ENCODE results near the gene TLL2.

The TLL2 gene

DNA sequence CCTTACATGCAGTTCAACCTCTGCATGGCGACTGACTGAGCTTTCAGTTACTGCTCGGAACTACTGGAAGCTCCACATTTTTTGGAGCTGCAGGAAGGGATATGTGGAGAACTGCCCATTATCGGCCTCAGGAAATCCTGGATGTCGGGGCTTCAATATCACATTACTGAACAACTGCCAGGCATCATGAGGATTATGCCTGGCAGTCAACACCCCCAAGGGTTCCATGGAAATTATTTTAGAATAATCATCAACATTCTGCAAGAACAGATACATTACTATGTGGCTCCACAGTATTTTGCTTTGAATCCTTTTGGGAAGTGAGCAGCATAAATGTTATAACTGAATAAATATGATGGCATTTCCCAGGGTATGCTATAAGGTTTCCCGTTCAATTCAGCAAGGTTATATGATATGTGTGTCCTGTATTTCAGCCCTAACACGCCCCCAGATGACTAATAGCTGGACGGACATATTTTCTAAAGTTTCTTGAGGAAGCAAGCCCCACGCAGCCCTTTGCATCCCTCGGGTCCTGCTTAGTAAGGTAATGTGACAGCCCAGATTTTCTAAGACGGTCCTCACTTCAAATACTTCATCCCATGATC, 101.9 kb downstream of the TLL2 start:
- Mint-ChIP-seq H3K27ac (no peak overlapping the region), H3K27me3 (peaks cover 28% of the 10 kb centered on the region), H3K9me3 (no peaks in the 10 kb centered on the region), H3K36me3 (ENCODE audit: low read depth) (no peaks in the 10 kb centered on the region), H3K4me3 (no peak overlapping the region), H3K4me1 (ENCODE audit: low read depth) (no peaks in the 10 kb centered on the region)

DNA sequence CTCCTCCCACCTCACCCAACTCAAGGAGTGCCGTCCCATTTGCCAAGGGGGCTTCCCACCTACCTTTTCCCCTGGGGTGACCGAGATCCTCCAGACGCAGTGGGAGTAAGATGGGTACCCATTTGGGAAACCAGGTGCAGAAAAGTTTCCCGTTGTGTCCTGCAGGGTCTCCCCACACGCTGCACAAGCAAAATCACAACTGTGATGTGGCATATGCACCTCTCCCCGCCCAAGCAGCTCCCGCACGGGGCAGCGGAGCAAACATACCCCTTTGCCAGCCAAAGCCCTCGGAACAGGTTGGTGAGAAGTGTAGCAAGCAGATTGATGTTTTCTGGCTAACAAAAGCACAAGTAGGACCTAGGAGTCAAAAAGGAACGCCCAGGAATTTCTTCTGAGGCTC, 103.4 kb downstream of the TLL2 start:
- peaks cover 34% of the 10 kb centered on the region for H3K27me3 Mint-ChIP-seq
- H3K4me1 Mint-ChIP-seq (ENCODE audit: low read depth), result no peaks in the 10 kb centered on the region
- no peaks in the 10 kb centered on the region for H3K9me3 Mint-ChIP-seq
- no peak overlapping the region for H3K27ac Mint-ChIP-seq
- H3K4me3 Mint-ChIP-seq, result no peak overlapping the region
- no peaks in the 10 kb centered on the region for H3K36me3 Mint-ChIP-seq (ENCODE audit: low read depth)

DNA sequence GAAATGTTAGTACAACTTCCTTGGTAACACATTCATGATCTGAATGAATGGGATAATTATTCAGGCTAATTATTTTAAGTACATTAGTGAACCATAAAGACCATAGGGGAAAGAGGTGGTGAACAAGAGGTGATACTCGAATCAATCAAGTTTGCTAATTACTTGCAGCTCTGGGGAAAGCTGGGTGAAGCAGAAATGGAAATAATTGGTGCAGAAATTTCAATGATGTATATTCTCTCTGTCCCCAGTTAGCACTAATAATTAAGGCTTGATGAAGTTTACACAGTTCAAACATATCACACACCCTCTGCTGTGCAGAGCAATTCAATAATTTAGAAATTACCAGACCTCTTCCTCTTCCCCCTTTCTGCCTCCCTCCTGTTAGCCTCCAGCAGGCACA, 105.5 kb downstream of the TLL2 start:
- H3K36me3 Mint-ChIP-seq (ENCODE audit: low read depth), result no peaks in the 10 kb centered on the region
- H3K4me1 Mint-ChIP-seq (ENCODE audit: low read depth), result no peaks in the 10 kb centered on the region
- H3K27ac Mint-ChIP-seq, result no peak overlapping the region
- no peak overlapping the region for H3K4me3 Mint-ChIP-seq
- H3K9me3 Mint-ChIP-seq, result no peaks in the 10 kb centered on the region
- peaks cover 34% of the 10 kb centered on the region for H3K27me3 Mint-ChIP-seq

DNA sequence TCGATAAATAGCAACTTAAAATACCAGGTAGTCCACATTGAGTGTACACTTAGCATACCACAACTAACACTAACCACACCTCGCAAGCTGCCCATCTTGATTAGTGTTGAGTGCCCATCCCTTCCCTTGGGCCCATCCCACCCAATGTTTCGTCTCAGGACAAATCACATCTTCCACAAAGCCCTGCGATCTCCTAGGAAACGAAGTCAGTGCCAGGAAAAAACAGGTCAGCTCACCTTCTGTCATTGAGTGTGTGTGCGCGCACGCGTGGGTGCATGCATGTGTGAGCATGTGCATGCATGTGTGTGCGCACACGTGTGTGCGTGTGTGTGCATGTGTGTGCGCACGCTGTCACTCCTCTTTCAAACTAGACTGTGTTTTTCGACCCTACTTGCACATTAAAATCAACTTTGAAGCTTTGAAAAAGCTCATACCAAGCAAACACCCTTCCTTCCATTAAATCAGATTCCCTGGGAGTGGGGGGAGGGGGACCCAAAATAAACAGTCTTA, 106.1 kb downstream of the TLL2 start:
- Mint-ChIP-seq H3K36me3 (ENCODE audit: low read depth) (no peaks in the 10 kb centered on the region), H3K9me3 (no peaks in the 10 kb centered on the region), H3K27me3 (peaks cover 36% of the 10 kb centered on the region), H3K4me1 (ENCODE audit: low read depth) (no peaks in the 10 kb centered on the region), H3K27ac (no peak overlapping the region), H3K4me3 (no peak overlapping the region)

DNA sequence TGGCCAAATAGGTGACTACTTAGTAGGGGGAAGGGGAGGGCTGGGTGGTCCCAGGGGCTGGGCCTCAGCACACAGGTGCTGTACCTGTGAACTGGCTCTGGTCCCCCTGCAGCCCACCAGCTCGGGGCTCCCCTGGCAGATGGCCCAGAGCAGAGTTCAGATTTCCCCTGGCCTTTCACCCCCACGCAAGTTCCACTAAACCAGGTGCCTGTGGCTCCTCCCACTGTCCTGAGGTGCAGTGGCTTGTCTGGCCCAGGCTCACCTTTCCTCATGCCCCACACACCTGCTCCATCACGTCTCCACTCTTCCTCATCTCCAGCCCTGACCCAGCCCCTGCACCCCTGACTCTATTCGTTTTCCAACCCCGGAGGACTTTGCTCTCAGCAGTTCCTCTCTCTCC, 107.6 kb downstream of the TLL2 start:
- H3K9me3 Mint-ChIP-seq, result no peaks in the 10 kb centered on the region
- H3K27ac Mint-ChIP-seq, result no peak overlapping the region
- no peak overlapping the region for H3K4me3 Mint-ChIP-seq
- peaks cover 32% of the 10 kb centered on the region for H3K27me3 Mint-ChIP-seq
- no peaks in the 10 kb centered on the region for H3K4me1 Mint-ChIP-seq (ENCODE audit: low read depth)
- no peaks in the 10 kb centered on the region for H3K36me3 Mint-ChIP-seq (ENCODE audit: low read depth)

DNA sequence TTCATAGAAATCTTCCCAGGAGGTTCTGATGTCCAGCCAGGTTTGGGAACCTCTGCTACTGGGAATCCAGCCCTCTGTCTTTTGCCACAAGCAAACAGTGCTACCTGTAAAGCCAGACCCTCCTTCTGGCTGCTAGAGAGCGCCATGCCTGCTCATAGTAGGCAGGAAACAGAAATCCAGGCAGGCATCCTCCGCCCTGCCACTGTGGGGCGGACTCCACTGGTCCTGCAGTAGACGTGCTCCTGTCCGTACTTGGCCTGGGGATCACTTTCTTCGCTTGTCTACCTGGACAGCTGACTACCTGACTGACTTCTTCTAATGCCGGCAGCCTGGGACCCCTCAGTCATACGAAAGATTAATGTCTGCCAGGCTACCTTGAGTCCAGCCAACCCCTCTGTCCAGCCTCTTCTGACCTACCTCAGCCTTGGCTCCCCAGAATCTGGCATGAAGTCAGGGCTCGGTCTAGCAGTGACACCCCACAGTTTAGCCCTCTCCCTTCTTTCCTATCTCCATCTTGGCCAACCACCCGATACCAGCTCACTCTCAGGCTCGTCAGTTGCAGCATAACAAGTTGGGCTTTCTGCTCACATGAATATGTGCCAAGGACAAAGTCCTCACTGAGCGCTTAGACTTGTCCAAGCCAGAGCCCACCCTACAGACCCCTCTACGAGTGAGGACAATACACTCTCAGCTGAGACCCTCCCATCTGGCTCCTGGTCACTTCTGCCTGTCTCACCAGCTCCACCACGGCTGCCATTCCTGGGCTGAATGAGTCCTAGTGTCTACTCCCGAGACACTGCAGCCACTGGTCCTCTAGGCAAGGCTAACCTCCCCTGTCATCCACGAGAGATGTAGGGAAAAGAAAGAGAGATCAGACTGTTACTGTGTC, 111.1 kb downstream of the TLL2 start:
- H3K4me3 Mint-ChIP-seq, result no peak overlapping the region
- no peaks in the 10 kb centered on the region for H3K4me1 Mint-ChIP-seq (ENCODE audit: low read depth)
- no peaks in the 10 kb centered on the region for H3K9me3 Mint-ChIP-seq
- H3K36me3 Mint-ChIP-seq (ENCODE audit: low read depth), result no peaks in the 10 kb centered on the region
- peaks cover 25% of the 10 kb centered on the region for H3K27me3 Mint-ChIP-seq
- no peak overlapping the region for H3K27ac Mint-ChIP-seq

DNA sequence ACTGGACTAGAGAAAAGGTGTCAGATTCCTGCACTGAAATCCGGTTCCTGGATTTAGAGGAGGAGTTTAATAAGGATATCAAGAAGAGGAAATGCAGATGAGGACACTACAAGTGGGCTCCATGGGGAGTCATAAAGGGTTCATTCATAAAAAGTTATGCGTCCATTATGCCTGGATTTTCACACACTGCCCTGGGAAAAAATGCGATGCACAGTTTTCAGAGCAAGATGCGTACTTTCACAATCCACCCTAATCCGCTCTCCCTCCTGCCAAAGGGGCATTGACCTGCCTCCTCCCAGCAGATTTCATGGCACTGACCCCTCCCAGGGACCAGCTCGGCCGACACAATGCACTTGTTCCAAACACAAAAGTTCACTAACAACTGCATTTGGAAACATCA, 112.7 kb downstream of the TLL2 start:
- Mint-ChIP-seq H3K9me3 (no peaks in the 10 kb centered on the region), H3K4me3 (no peak overlapping the region), H3K36me3 (ENCODE audit: low read depth) (no peaks in the 10 kb centered on the region), H3K4me1 (ENCODE audit: low read depth) (no peaks in the 10 kb centered on the region), H3K27me3 (peaks cover 17% of the 10 kb centered on the region), H3K27ac (no peak overlapping the region)

DNA sequence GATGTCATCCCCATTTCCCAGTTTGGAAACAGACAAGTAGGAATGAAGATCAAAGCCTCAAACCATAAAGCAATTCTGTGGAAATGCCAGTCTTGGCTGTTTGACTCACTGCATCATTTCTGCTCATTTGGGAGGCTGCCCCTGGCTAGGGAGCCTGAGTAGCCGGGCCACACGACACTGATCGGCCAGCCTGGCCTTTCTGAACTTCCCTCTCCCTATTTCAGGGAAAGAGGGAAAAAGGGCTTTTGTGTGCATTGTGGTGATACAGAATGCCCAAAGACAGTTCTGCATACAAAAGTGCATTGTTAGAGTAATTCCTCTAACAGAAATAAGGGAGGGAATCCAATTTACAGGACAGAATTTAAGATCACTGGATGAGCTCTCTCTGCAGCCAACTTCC, 113.3 kb downstream of the TLL2 start:
- no peaks in the 10 kb centered on the region for H3K4me1 Mint-ChIP-seq (ENCODE audit: low read depth)
- H3K36me3 Mint-ChIP-seq (ENCODE audit: low read depth), result no peaks in the 10 kb centered on the region
- H3K27ac Mint-ChIP-seq, result no peak overlapping the region
- H3K9me3 Mint-ChIP-seq, result no peaks in the 10 kb centered on the region
- peaks cover 17% of the 10 kb centered on the region for H3K27me3 Mint-ChIP-seq
- no peak overlapping the region for H3K4me3 Mint-ChIP-seq

DNA sequence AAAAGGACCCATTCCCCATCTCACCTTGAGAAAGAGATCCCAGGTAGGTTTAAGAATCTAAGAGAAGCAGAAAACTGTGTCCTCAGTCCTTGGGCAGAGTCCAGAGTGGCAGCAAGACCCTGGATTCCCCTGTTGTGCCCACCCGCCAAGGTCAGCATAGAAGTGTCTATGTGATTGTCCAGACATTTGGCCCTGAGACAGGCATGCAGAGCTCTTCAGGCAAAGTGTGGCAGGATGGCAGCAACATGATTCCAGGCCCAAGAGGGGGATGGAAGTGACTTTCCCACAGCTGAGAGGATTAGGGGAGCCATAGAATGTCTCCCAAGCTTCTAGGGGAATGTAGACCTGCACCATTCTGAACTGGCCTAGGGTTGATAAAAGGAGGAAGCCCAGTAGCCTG, 115.8 kb downstream of the TLL2 start:
- peaks cover 14% of the 10 kb centered on the region for H3K27me3 Mint-ChIP-seq
- H3K36me3 Mint-ChIP-seq (ENCODE audit: low read depth), result no peaks in the 10 kb centered on the region
- H3K4me1 Mint-ChIP-seq (ENCODE audit: low read depth), result no peaks in the 10 kb centered on the region
- H3K9me3 Mint-ChIP-seq, result no peaks in the 10 kb centered on the region
- H3K4me3 Mint-ChIP-seq, result no peak overlapping the region
- H3K27ac Mint-ChIP-seq, result no peak overlapping the region

DNA sequence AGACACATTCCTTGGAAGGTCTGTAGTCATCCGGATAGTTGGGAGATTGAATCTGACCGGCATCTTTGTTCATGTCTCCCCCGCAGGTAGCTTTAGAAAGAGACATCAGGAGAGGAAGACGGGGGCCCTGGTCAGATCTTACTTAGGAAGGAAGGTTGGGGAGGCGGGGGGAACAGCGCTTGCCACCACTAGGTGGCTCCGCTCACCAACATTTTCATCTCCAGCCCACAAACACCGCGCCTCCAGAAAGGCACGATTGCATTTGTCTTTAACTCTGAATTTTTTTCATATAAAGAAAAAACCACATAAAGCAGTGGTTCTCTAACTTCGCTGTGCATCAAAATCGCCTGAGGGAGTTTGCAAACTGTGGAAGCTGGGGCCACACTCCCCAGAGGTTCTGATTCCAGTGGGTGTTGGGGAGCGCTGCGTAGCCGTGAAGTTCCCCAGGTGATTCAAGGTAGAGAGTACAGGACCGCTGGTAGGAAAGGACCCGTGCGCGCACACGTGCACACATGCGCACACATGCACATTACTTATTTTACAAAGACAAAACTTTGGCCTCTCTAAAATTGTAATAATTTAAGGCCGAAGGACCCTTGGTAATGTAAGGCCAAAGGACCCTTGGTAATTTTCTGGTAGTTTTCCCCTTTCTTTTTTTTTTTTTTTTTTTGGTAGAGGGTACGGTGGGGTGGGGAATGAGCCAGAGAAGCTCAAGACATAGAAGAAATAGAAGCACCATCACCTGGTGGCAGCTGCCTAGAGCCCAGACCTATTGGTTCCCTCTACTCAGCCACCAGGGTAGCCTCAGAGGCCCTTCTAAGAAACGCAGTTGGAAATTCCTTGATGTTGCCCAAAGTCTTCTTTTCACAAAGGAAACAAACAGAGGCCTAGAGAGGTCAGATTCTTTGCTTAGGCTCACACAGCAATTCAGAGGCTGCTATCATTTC, 117.5 kb downstream of the TLL2 start:
- Mint-ChIP-seq H3K27me3 (peaks cover 11% of the 10 kb centered on the region), H3K36me3 (ENCODE audit: low read depth) (no peaks in the 10 kb centered on the region)

DNA sequence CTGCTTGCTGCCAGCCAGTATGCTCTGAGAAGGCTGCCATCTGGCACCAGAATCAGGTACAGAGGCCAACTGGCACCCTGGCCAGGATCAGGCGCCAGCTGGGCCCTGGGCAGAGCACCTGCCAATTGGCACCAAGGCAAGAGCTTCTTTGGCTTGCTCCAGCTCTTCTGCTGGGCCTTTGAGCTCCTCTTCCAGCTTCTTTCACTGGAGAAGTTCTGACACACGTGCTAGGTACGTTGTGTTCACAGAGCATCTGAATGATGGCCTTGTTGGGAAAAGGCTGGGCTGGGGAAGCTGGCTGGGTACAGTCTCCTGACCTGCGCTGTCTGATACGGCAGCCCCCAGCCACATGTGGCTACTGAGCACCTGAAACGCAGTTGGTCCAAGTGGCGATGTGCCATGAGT, 123.3 kb downstream of the TLL2 start:
- Mint-ChIP-seq H3K4me3 (no peak overlapping the region), H3K27ac (no peak overlapping the region), H3K27me3 (peaks cover 3% of the 10 kb centered on the region), H3K4me1 (ENCODE audit: low read depth) (no peaks in the 10 kb centered on the region), H3K9me3 (no peaks in the 10 kb centered on the region), H3K36me3 (ENCODE audit: low read depth) (no peaks in the 10 kb centered on the region)

More for the DNA sequence above, 117.5 kb downstream of the TLL2 start:
- no peaks in the 10 kb centered on the region for H3K9me3 Mint-ChIP-seq
- no peaks in the 10 kb centered on the region for H3K4me1 Mint-ChIP-seq (ENCODE audit: low read depth)
- no peak overlapping the region for H3K27ac Mint-ChIP-seq
- no peak overlapping the region for H3K4me3 Mint-ChIP-seq

DNA sequence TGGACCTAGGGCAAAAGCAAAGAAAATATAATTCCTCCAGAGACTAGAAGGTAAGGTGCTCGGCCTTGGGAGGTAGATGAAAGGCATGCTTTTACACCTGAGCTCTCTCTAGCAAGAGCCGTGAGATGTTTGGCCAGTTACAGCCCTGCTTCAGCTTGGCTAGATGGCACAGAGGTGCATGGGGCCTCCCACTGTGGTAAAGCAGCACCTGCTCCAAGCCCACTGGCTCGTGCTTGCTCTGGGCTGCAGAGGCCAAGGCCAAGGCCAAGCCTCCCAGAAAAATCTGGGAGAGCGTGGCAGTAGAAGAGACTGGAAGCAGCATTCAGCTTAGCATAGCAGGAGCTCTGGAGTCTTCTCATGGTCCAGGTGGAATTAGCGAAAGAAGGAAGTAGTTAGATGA, 123.9 kb downstream of the TLL2 start:
- H3K4me1 Mint-ChIP-seq (ENCODE audit: low read depth), result no peaks in the 10 kb centered on the region
- no peak overlapping the region for H3K27ac Mint-ChIP-seq
- H3K27me3 Mint-ChIP-seq, result peaks cover 3% of the 10 kb centered on the region

DNA sequence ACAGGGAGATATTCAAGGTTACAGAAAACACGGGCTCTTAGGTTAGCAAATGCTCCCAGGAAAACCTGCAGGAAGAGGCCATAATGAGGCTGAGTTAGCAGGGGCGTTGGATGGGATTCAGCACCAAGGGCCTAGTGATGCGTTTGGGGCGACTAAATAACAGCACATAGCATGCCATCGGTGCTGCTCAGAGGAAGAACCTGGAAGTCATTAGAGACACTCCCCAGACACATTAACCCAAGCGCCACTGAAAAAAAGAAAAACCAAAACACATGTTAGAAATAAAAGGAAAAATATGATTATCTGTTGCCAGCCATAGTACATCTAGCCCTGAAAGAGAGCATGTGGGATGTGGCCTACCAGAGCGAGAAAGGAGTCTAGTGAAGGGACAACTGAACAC, 126.1 kb downstream of the TLL2 start:
- H3K9me3 Mint-ChIP-seq, result no peaks in the 10 kb centered on the region
- no peaks in the 10 kb centered on the region for H3K36me3 Mint-ChIP-seq (ENCODE audit: low read depth)
- peaks cover 6% of the 10 kb centered on the region for H3K27me3 Mint-ChIP-seq
- H3K4me3 Mint-ChIP-seq, result no peak overlapping the region
- no peak overlapping the region for H3K27ac Mint-ChIP-seq
- no peaks in the 10 kb centered on the region for H3K4me1 Mint-ChIP-seq (ENCODE audit: low read depth)

More for the DNA sequence above, 123.9 kb downstream of the TLL2 start:
- Mint-ChIP-seq H3K9me3 (no peaks in the 10 kb centered on the region), H3K4me3 (no peak overlapping the region), H3K36me3 (ENCODE audit: low read depth) (no peaks in the 10 kb centered on the region)

DNA sequence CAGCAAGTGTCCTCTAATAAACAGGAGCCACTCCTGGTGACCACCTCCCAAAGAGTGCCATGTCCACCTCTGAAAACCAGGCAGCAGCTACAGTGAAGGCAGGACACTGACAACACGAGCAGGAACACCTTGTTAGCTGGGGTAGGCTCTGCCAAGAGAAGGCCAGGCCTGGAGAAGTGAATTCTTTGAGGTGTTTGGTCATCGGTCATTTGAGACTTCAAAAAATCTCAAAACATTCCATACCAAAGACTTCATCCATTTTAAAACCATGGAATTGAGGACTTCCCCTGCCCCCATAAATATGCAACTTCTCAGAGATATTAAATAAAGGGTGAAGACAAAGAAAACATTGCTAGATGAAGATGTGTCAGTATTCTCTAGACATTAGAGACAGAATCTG, 126.6 kb downstream of the TLL2 start:
- Mint-ChIP-seq H3K27ac (no peak overlapping the region), H3K4me1 (ENCODE audit: low read depth) (no peaks in the 10 kb centered on the region), H3K4me3 (no peak overlapping the region), H3K27me3 (peaks cover 6% of the 10 kb centered on the region), H3K36me3 (ENCODE audit: low read depth) (no peaks in the 10 kb centered on the region), H3K9me3 (no peaks in the 10 kb centered on the region)

DNA sequence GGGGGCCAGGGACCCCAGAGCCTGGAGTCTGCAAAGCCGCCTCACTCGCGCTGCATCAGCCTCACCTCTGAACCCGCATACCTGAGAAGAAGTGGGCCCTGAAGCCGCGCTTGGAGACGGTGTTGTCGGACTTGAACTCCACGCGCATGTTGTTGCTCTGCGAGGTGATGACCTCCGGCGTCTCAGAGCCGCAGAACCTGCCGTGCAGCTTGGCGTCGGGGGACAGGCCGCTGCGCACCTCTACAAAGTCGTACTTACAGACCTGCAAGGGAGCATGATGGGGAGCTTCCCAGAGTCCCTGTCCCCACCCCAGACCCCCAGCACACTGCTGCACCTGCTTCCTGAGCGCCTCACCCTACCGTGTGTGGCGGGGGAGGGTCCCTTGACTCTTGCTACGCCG, 129.2 kb downstream of the TLL2 start:
- H3K27me3 Mint-ChIP-seq, result peaks cover 6% of the 10 kb centered on the region
- H3K4me1 Mint-ChIP-seq (ENCODE audit: low read depth), result no peaks in the 10 kb centered on the region
- H3K36me3 Mint-ChIP-seq (ENCODE audit: low read depth), result no peaks in the 10 kb centered on the region
- no peaks in the 10 kb centered on the region for H3K9me3 Mint-ChIP-seq
- H3K4me3 Mint-ChIP-seq, result no peak overlapping the region
- H3K27ac Mint-ChIP-seq, result no peak overlapping the region
